SK-N-SH (cell line): ENCODE measurements around the gene FNDC3B. TPM values are rescaled to one million over a fixed set of nuclear protein-coding genes. Genes with fewer than 3 reads are reported as not detected.

ENCODE experiments used
- CTCF ChIA-PET: fragments of 300-600, 350-600 bp; formaldehyde crosslinking; extraction: SDS; loops from one replicate; lab custom pipeline; 2021; lab: Yijun Ruan, JAX
- POLR2A ChIA-PET: fragments of 350-600 bp; sonication (Branson Sonifier 250); formaldehyde crosslinking; extraction: SDS; loops from one replicate; lab custom pipeline; 2020; ENCODE audit warnings: antibody characterized with exemption, inconsistent platforms; lab: Yijun Ruan, JAX
- DNase-seq: peaks from one replicate; pipeline ENCODE4 v3.0.0; 2012
- H2AFZ ChIP-seq: fragments of 200-600 bp; sonication (generic); 2 replicates; pipeline ENCODE4 v1.8.1; 2016; ENCODE audit warnings: antibody characterized with exemption, mild to moderate bottlenecking, low read depth
- H3F3A ChIP-seq: fragments of 200-600 bp; sonication (generic); replicated peaks from 2 replicates; pipeline ENCODE3; 2016; ENCODE audit warnings: antibody characterized with exemption, mild to moderate bottlenecking; ENCODE audit not compliant: insufficient read depth
- H3K27ac ChIP-seq, 2 experiments: fragments of 200-500 bp in 1 of 2; fragments of 200-600 bp in 1 of 2; sonication (Bioruptor generic) in 1 of 2; sonication (generic), shearing (Covaris generic) in 1 of 2; 2 replicates each; pipeline versions ENCODE4 v1.5.1 to v1.6.1; 2014 to 2016; ENCODE audit warnings: low read depth in 2 of 2, inconsistent platforms in 1 of 2, low read length in 1 of 2, mild to moderate bottlenecking in 1 of 2, mixed read lengths in 1 of 2
- H3K27me3 ChIP-seq: fragments of 200-600 bp; sonication (generic), shearing (Covaris generic); 2 replicates; pipeline ENCODE4 v1.6.1; 2016; ENCODE audit warnings: mixed run types; ENCODE audit not compliant: insufficient read depth
- H3K36me3 ChIP-seq, 2 experiments: fragments of 200-500 bp in 1 of 2; fragments of 200-600 bp in 1 of 2; sonication (Bioruptor generic) in 1 of 2; sonication (generic) in 1 of 2; replicated peaks in 1 of 2; 2 replicates each; pipeline versions ENCODE3 to v1.5.1; 2014 to 2016; ENCODE audit warnings: low read length in 1 of 2, mild to moderate bottlenecking in 1 of 2; ENCODE audit not compliant: insufficient read depth in 2 of 2, control insufficient read depth in 1 of 2
- H3K4me1 ChIP-seq, 2 experiments: fragments of 200-500 bp in 1 of 2; fragments of 200-600 bp in 1 of 2; sonication (Bioruptor generic) in 1 of 2; sonication (generic), shearing (Covaris generic) in 1 of 2; 2 replicates each; pipeline versions ENCODE4 v1.5.1 to v1.6.1; 2014 to 2016; ENCODE audit warnings: low read depth in 1 of 2, low read length in 1 of 2, mixed run types in 1 of 2; ENCODE audit not compliant: insufficient read depth in 2 of 2, control insufficient read depth in 1 of 2
- H3K4me2 ChIP-seq: fragments of 200-600 bp; sonication (generic), shearing (Covaris generic); 2 replicates; pipeline ENCODE4 v1.6.1; 2017; ENCODE audit warnings: mixed run types
- H3K4me3 ChIP-seq, 2 experiments: fragments of 200-500 bp in 1 of 2; fragments of 200-600 bp in 1 of 2; sonication (Bioruptor generic) in 1 of 2; sonication (generic), shearing (Covaris generic) in 1 of 2; 2 replicates each; pipeline versions ENCODE4 v1.5.1 to v1.8.1; 2014 to 2016; ENCODE audit warnings: low read depth in 2 of 2, inconsistent platforms in 1 of 2, low read length in 1 of 2, mild to moderate bottlenecking in 1 of 2, mixed read lengths in 1 of 2, moderate library complexity in 1 of 2
- H3K79me2 ChIP-seq: fragments of 200-600 bp; sonication (generic); 2 replicates; pipeline ENCODE4 v1.8.1; 2017; ENCODE audit warnings: mild to moderate bottlenecking; ENCODE audit not compliant: insufficient read depth
- H3K9ac ChIP-seq: fragments of 200-600 bp; sonication (generic); 2 replicates; pipeline ENCODE4 v1.6.1; 2017; ENCODE audit warnings: mixed run types
- H3K9me2 ChIP-seq: fragments of 200-600 bp; sonication (generic); 2 replicates; pipeline ENCODE4 v1.6.1; 2017; ENCODE audit warnings: mixed run types
- H3K9me3 ChIP-seq: fragments of 200-600 bp; sonication (generic); 2 replicates; pipeline ENCODE4 v1.6.1; 2017; ENCODE audit warnings: mixed run types, mild to moderate bottlenecking, moderate library complexity
- H4K20me1 ChIP-seq: fragments of 200-600 bp; sonication (generic); 2 replicates; pipeline ENCODE4 v1.6.1; 2017; ENCODE audit warnings: mild to moderate bottlenecking, mixed run types; ENCODE audit not compliant: insufficient read depth
- EP300 ChIP-seq, 2 experiments: IDR thresholded peaks; 2 replicates each; pipeline versions ENCODE4 v1.4.0 to v1.6.1; 2012; ENCODE audit warnings: borderline replicate concordance in 1 of 2, low read depth in 1 of 2, low read length in 1 of 2
- FOSL2 ChIP-seq: IDR thresholded peaks from 2 replicates; pipeline ENCODE4 v1.4.0; 2012; ENCODE audit warnings: low read depth, mild to moderate bottlenecking, moderate library complexity, borderline replicate concordance
- GABPA ChIP-seq: IDR thresholded peaks from 2 replicates; pipeline ENCODE4 v1.4.0; 2012; ENCODE audit warnings: low read depth, mild to moderate bottlenecking
- JUND ChIP-seq: IDR thresholded peaks from 2 replicates; pipeline ENCODE4 v1.4.0; 2012
- MXI1 ChIP-seq: IDR thresholded peaks from 2 replicates; pipeline ENCODE4 v1.6.1; 2012; ENCODE audit warnings: mild to moderate bottlenecking, low read depth, low read length, improper control_type of control experiment
- RXRA ChIP-seq: IDR thresholded peaks from 2 replicates; pipeline ENCODE4 v1.4.0; 2012; ENCODE audit warnings: low read depth, mild to moderate bottlenecking, borderline replicate concordance
- SIN3A ChIP-seq: IDR thresholded peaks from 2 replicates; pipeline ENCODE4 v1.6.1; 2012; ENCODE audit warnings: low read depth, mild to moderate bottlenecking, low read length, moderate library complexity, borderline replicate concordance
- SMC3 ChIP-seq: IDR thresholded peaks from 2 replicates; pipeline ENCODE4 v1.6.1; 2012; ENCODE audit warnings: low read depth, low read length, improper control_type of control experiment
- TCF12 ChIP-seq: IDR thresholded peaks from 2 replicates; pipeline ENCODE4 v1.4.0; 2012
- WGBS: methylation state at CpG from one replicate; pipeline ENCODE4 v1.1.6; 2017; ENCODE audit warnings: low lambda C conversion rate; 5-methylcytosine and 5-hydroxymethylcytosine counted together
- polyA plus RNA-seq, 3 experiments: library from polyadenylated mRNA; depleted of rRNA; stranded (reverse); fragments of >200 nt; gene quantifications; 2 replicates each; pipeline ENCODE4 v1.2.3, GENCODE V29; 2012
- TF ChIP-seq, protein P1 (sequence below): IDR thresholded peaks from 2 replicates; pipeline ENCODE4 v1.4.0; 2012; ENCODE audit warnings: low read depth, borderline replicate concordance
- TF ChIP-seq, protein P2 (sequence below): IDR thresholded peaks from 2 replicates; pipeline ENCODE4 v1.6.1; 2012; ENCODE audit warnings: mild to moderate bottlenecking, low read depth, low read length, moderate library complexity

Gene FNDC3B
- polyA plus RNA-seq, 1 of the 3 experiments (the other 2 are of a cell fraction): 10.4 TPM

DNA sequence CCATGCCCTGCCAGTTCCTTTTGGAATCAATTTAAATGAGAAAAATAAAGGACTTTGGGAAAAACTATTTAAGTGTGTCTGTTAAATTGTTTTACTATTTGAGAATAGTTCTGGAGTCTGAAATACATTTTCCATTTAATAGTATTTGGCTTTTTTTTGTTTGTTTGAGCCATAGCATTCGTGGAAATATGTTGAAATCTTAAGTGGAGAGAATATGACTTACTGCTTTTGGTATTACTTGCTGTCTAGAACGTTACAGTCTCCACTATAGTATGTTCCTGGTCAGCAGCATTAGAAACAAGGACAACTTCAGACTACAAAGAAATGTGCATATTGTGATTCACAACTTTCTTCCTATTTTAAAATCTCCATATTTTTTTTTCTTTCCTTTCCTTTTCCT lies 229.5 kb downstream of the FNDC3B start:
- H4K20me1 ChIP-seq: no peaks in the 10 kb centered on the region
- H3K27me3 ChIP-seq: no peaks in the 10 kb centered on the region
- no peaks in the 10 kb centered on the region; a peak in 1 of 4 replicates for H3K4me1 ChIP-seq
- peaks cover 48% of the 10 kb centered on the region for H3K79me2 ChIP-seq
- CTCF ChIA-PET: interaction anchor here (0.7 kb wide), 1 partner anchor 1980 kb away, joined by 3 read pairs; no protein-coding TSS in a partner anchor
- no peak overlapping the region for H3K9ac ChIP-seq
- H3K4me2 ChIP-seq: no peak overlapping the region
- no peaks in the 10 kb centered on the region for H3F3A ChIP-seq
- 86% methylated on average over 2 of the region's 2 CpGs for WGBS
- no peak for DNase-seq
- no peak overlapping the region for H3K27ac ChIP-seq
- no peak overlapping the region for H2AFZ ChIP-seq
- POLR2A ChIA-PET: no interaction called here
- TF ChIP-seq SIN3A (no peak), GABPA (no peak), RXRA (no peak), SMC3 (no peak), TCF12 (no peak), MXI1 (no peak)
- TF ChIP-seq, protein P1, sequence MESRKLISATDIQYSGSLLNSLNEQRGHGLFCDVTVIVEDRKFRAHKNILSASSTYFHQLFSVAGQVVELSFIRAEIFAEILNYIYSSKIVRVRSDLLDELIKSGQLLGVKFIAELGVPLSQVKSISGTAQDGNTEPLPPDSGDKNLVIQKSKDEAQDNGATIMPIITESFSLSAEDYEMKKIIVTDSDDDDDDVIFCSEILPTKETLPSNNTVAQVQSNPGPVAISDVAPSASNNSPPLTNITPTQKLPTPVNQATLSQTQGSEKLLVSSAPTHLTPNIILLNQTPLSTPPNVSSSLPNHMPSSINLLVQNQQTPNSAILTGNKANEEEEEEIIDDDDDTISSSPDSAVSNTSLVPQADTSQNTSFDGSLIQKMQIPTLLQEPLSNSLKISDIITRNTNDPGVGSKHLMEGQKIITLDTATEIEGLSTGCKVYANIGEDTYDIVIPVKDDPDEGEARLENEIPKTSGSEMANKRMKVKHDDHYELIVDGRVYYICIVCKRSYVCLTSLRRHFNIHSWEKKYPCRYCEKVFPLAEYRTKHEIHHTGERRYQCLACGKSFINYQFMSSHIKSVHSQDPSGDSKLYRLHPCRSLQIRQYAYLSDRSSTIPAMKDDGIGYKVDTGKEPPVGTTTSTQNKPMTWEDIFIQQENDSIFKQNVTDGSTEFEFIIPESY: no peak
- no peaks in the 10 kb centered on the region for H3K9me2 ChIP-seq
- no peaks in the 10 kb centered on the region for H3K9me3 ChIP-seq
- peaks cover 24 to 55% of the 10 kb centered on the region in 2 experiments for H3K36me3 ChIP-seq
- no peak overlapping the region for H3K4me3 ChIP-seq

DNA sequence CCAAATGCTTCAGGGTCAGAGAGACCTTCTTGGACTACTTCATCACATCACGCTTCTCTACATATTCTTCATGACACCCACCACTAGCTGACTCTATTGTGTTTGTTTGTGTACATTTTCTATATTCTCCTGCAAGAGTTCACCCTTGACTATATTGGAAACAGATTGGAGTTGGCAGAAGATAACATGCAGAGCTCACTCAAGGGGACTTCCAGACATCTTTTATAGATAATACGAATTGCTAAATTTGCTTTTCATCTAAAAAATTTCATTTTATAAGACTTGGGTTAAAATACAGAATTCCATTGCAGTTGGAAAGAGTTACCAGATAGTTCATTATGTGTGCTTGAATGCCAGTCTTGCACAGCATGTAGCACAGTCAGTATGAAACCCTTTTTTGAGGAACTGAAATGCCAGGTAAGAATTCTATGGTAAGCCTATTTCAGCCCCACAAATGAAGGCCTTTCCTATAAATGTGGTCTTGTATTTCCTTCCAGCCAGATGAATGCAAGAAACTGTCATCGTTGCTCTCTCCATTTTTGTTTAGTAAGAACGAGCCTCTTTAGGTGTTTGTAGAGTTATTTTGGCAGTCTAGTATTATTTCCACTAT lies 231.3 kb downstream of the FNDC3B start:
- no peak overlapping the region for H3K4me3 ChIP-seq
- H3F3A ChIP-seq: no peaks in the 10 kb centered on the region
- no peak overlapping the region for H3K4me2 ChIP-seq
- H2AFZ ChIP-seq: no peak overlapping the region
- no peak for DNase-seq
- H4K20me1 ChIP-seq: peaks cover 2% of the 10 kb centered on the region; the same call in 1 of the 2 replicates
- 97% methylated on average over 4 of the region's 4 CpGs for WGBS
- TF ChIP-seq, protein P2, sequence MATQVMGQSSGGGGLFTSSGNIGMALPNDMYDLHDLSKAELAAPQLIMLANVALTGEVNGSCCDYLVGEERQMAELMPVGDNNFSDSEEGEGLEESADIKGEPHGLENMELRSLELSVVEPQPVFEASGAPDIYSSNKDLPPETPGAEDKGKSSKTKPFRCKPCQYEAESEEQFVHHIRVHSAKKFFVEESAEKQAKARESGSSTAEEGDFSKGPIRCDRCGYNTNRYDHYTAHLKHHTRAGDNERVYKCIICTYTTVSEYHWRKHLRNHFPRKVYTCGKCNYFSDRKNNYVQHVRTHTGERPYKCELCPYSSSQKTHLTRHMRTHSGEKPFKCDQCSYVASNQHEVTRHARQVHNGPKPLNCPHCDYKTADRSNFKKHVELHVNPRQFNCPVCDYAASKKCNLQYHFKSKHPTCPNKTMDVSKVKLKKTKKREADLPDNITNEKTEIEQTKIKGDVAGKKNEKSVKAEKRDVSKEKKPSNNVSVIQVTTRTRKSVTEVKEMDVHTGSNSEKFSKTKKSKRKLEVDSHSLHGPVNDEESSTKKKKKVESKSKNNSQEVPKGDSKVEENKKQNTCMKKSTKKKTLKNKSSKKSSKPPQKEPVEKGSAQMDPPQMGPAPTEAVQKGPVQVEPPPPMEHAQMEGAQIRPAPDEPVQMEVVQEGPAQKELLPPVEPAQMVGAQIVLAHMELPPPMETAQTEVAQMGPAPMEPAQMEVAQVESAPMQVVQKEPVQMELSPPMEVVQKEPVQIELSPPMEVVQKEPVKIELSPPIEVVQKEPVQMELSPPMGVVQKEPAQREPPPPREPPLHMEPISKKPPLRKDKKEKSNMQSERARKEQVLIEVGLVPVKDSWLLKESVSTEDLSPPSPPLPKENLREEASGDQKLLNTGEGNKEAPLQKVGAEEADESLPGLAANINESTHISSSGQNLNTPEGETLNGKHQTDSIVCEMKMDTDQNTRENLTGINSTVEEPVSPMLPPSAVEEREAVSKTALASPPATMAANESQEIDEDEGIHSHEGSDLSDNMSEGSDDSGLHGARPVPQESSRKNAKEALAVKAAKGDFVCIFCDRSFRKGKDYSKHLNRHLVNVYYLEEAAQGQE: no peak
- no peak for TF ChIP-seq FOSL2
- no peak for TF ChIP-seq JUND
- TF ChIP-seq RXRA: no peak
- no peak for TF ChIP-seq EP300 (IDR thresholded peaks at IDR 0.05; ENCODE audit: borderline replicate concordance in 1 of 2, low read depth in 1 of 2, low read length in 1 of 2)
- ChIA-PET POLR2A (no interaction called here), CTCF (no interaction called here)
- peaks cover 61% of the 10 kb centered on the region for H3K79me2 ChIP-seq
- H3K9me2 ChIP-seq: no peaks in the 10 kb centered on the region
- H3K9me3 ChIP-seq: no peaks in the 10 kb centered on the region
- peaks cover 23 to 52% of the 10 kb centered on the region in 2 experiments for H3K36me3 ChIP-seq
- no peak overlapping the region for H3K27ac ChIP-seq
- H3K27me3 ChIP-seq: no peaks in the 10 kb centered on the region
- no peaks in the 10 kb centered on the region; a peak in 2 of 4 replicates for H3K4me1 ChIP-seq
- H3K9ac ChIP-seq: no peak overlapping the region
